Measurements from ENCODE around the gene CHRNB1.

The CHRNB1 gene

GRCh38 chr17:7444682-7445618 is at the start of gene CHRNB1:
Gene CHRNB1, plus strand, starts transcription at chr17:7445061. Its CDS starts 67 bp downstream, at chr17:7445128.
- Histone ChIP-seq H3K4me1 (ENCODE audit: control insufficient read depth, insufficient read depth, low read length) (peaks cover 25% of the 10 kb centered on the region), H3K4me3 (ENCODE audit: low read length) (peak within 1 kb of the TSS; percentile 33), H3K9me3 (ENCODE audit: control insufficient read depth, low read length) (no peaks in the 10 kb centered on the region), H3K36me3 (ENCODE audit: control insufficient read depth, insufficient read depth, low read length) (no peaks in the 10 kb centered on the region), H3K9ac (ENCODE audit: low read length) (peak within 1 kb of the TSS; percentile 37), H3K27me3 (ENCODE audit: control insufficient read depth, insufficient read depth, low read length) (peaks cover 65% of the 10 kb centered on the region)

GRCh38 chr17:7396147-7396546 is 48.7 kb upstream of the CHRNB1 start:
- H3K36me3 ChIP-seq (ENCODE audit: control insufficient read depth, insufficient read depth, low read length): no peaks in the 10 kb centered on the region
- no peaks in the 10 kb centered on the region for H3K9me3 ChIP-seq (ENCODE audit: control insufficient read depth, low read length)
- H3K4me3 ChIP-seq (ENCODE audit: low read length): no peak overlapping the region
- H3K4me1 ChIP-seq (ENCODE audit: control insufficient read depth, insufficient read depth, low read length): peaks cover 12% of the 10 kb centered on the region
- H3K9ac ChIP-seq (ENCODE audit: low read length): no peak overlapping the region
- no peaks in the 10 kb centered on the region for H3K27me3 ChIP-seq (ENCODE audit: control insufficient read depth, insufficient read depth, low read length)

- H3K9me3 ChIP-seq (ENCODE audit: control insufficient read depth, low read length): no peaks in the 10 kb centered on the region
- H3K9ac ChIP-seq (ENCODE audit: low read length): no peak overlapping the region
- H3K4me3 ChIP-seq (ENCODE audit: low read length): no peak overlapping the region
- H3K4me1 ChIP-seq (ENCODE audit: control insufficient read depth, insufficient read depth, low read length): peaks cover 17% of the 10 kb centered on the region
- H3K27me3 ChIP-seq (ENCODE audit: control insufficient read depth, insufficient read depth, low read length): no peaks in the 10 kb centered on the region
- no peaks in the 10 kb centered on the region for H3K36me3 ChIP-seq (ENCODE audit: control insufficient read depth, insufficient read depth, low read length)
Measured at GRCh38 chr17:7398612-7399011, 46.2 kb upstream of the CHRNB1 start.

- H3K9me3 ChIP-seq (ENCODE audit: control insufficient read depth, low read length): no peaks in the 10 kb centered on the region
- peaks cover 23% of the 10 kb centered on the region for H3K27me3 ChIP-seq (ENCODE audit: control insufficient read depth, insufficient read depth, low read length)
- H3K4me1 ChIP-seq (ENCODE audit: control insufficient read depth, insufficient read depth, low read length): peaks cover 8% of the 10 kb centered on the region
- no peaks in the 10 kb centered on the region for H3K36me3 ChIP-seq (ENCODE audit: control insufficient read depth, insufficient read depth, low read length)
- peak overlapping the region; percentile 10 for H3K4me3 ChIP-seq (ENCODE audit: low read length)
- peak overlapping the region; percentile 70 for H3K9ac ChIP-seq (ENCODE audit: low read length)
Measured at GRCh38 chr17:7403043-7403726, 41.7 kb upstream of the CHRNB1 start.

- H3K36me3 ChIP-seq (ENCODE audit: control insufficient read depth, insufficient read depth, low read length): no peaks in the 10 kb centered on the region
- H3K9ac ChIP-seq (ENCODE audit: low read length): peak overlapping the region; percentile 70
- no peaks in the 10 kb centered on the region for H3K9me3 ChIP-seq (ENCODE audit: control insufficient read depth, low read length)
- H3K4me1 ChIP-seq (ENCODE audit: control insufficient read depth, insufficient read depth, low read length): peaks cover 8% of the 10 kb centered on the region
- H3K4me3 ChIP-seq (ENCODE audit: low read length): peak overlapping the region; percentile 10
- peaks cover 23% of the 10 kb centered on the region for H3K27me3 ChIP-seq (ENCODE audit: control insufficient read depth, insufficient read depth, low read length)
Measured at GRCh38 chr17:7403727-7403976, 41.2 kb upstream of the CHRNB1 start.

- H3K9me3 ChIP-seq (ENCODE audit: control insufficient read depth, low read length): no peaks in the 10 kb centered on the region
- H3K4me1 ChIP-seq (ENCODE audit: control insufficient read depth, insufficient read depth, low read length): peaks cover 8% of the 10 kb centered on the region
- H3K4me3 ChIP-seq (ENCODE audit: low read length): peak within 1 kb of the TSS; percentile 28
- no peaks in the 10 kb centered on the region for H3K36me3 ChIP-seq (ENCODE audit: control insufficient read depth, insufficient read depth, low read length)
- H3K27me3 ChIP-seq (ENCODE audit: control insufficient read depth, insufficient read depth, low read length): peaks cover 23% of the 10 kb centered on the region
- H3K9ac ChIP-seq (ENCODE audit: low read length): peak within 1 kb of the TSS; percentile 70
Measured at GRCh38 chr17:7403977-7404736, 40.7 kb upstream of the CHRNB1 start, which contains the start of gene TMEM256. Gene TMEM256, minus strand, starts transcription at chr17:7404097. Its CDS starts 13 bp downstream, at chr17:7404084.

GRCh38 chr17:7404737-7405349 is 40.0 kb upstream of the CHRNB1 start:
- no peaks in the 10 kb centered on the region for H3K9me3 ChIP-seq (ENCODE audit: control insufficient read depth, low read length)
- peak overlapping the region; percentile 57 for H3K9ac ChIP-seq (ENCODE audit: low read length)
- H3K27me3 ChIP-seq (ENCODE audit: control insufficient read depth, insufficient read depth, low read length): peaks cover 23% of the 10 kb centered on the region
- H3K4me1 ChIP-seq (ENCODE audit: control insufficient read depth, insufficient read depth, low read length): peaks cover 8% of the 10 kb centered on the region
- peak overlapping the region; percentile 28 for H3K4me3 ChIP-seq (ENCODE audit: low read length)
- no peaks in the 10 kb centered on the region for H3K36me3 ChIP-seq (ENCODE audit: control insufficient read depth, insufficient read depth, low read length)

- H3K9me3 ChIP-seq (ENCODE audit: control insufficient read depth, low read length): no peaks in the 10 kb centered on the region
- H3K4me1 ChIP-seq (ENCODE audit: control insufficient read depth, insufficient read depth, low read length): peaks cover 8% of the 10 kb centered on the region
- peak overlapping the region; percentile 57 for H3K9ac ChIP-seq (ENCODE audit: low read length)
- H3K27me3 ChIP-seq (ENCODE audit: control insufficient read depth, insufficient read depth, low read length): peaks cover 23% of the 10 kb centered on the region
- no peaks in the 10 kb centered on the region for H3K36me3 ChIP-seq (ENCODE audit: control insufficient read depth, insufficient read depth, low read length)
- H3K4me3 ChIP-seq (ENCODE audit: low read length): no peak overlapping the region
Measured at GRCh38 chr17:7405350-7406234, 39.3 kb upstream of the CHRNB1 start.

GRCh38 chr17:7406235-7406825 is 38.5 kb upstream of the CHRNB1 start:
- H3K36me3 ChIP-seq (ENCODE audit: control insufficient read depth, insufficient read depth, low read length): no peaks in the 10 kb centered on the region
- no peaks in the 10 kb centered on the region for H3K9me3 ChIP-seq (ENCODE audit: control insufficient read depth, low read length)
- peaks cover 8% of the 10 kb centered on the region for H3K4me1 ChIP-seq (ENCODE audit: control insufficient read depth, insufficient read depth, low read length)
- no peak overlapping the region for H3K4me3 ChIP-seq (ENCODE audit: low read length)
- peaks cover 23% of the 10 kb centered on the region for H3K27me3 ChIP-seq (ENCODE audit: control insufficient read depth, insufficient read depth, low read length)
- H3K9ac ChIP-seq (ENCODE audit: low read length): no peak overlapping the region

- Histone ChIP-seq H3K27me3 (ENCODE audit: control insufficient read depth, insufficient read depth, low read length) (peaks cover 23% of the 10 kb centered on the region), H3K9me3 (ENCODE audit: control insufficient read depth, low read length) (no peaks in the 10 kb centered on the region), H3K4me3 (ENCODE audit: low read length) (no peak overlapping the region), H3K9ac (ENCODE audit: low read length) (no peak overlapping the region), H3K36me3 (ENCODE audit: control insufficient read depth, insufficient read depth, low read length) (no peaks in the 10 kb centered on the region), H3K4me1 (ENCODE audit: control insufficient read depth, insufficient read depth, low read length) (peaks cover 8% of the 10 kb centered on the region)
Measured at GRCh38 chr17:7407082-7407481, 37.8 kb upstream of the CHRNB1 start.

All from mucosa of stomach (tissue), 1 donor.